ENCODE data around the gene ANO7. TPM values are rescaled to one million over a fixed set of nuclear protein-coding genes. Genes with fewer than 3 reads are reported as not detected.

ANO7 gene
- total RNA-seq, 4 donors from 2014 or later = 0.59 TPM; not detected in 3

- no peak for DNase-seq
- no peak overlapping the region for H3K27ac ChIP-seq
- H3K27me3 ChIP-seq = no peaks in the 10 kb centered on the region
- intact Hi-C loops (cut with DNase I) = no loop called here
- peaks cover 27 to 95% (median 41%) of the 10 kb centered on the region in 3 donors for H3K36me3 ChIP-seq
- H3K4me3 ChIP-seq = no peak overlapping the region
- TF ChIP-seq POLR2A (IDR thresholded peaks at IDR 0.05) = no peak
- no peak for TF ChIP-seq CTCF (IDR thresholded peaks at IDR 0.05)
- H3K4me1 ChIP-seq = peaks cover 0 to 17% (median 2%) of the 10 kb centered on the region in 3 donors
- WGBS, 2 donors = 62 to 63% methylated on average over 3 of the region's 3 CpGs
- H3K9me3 ChIP-seq = no peaks in the 10 kb centered on the region
Measured at GRCh38 chr2:241163601-241164118, 24.8 kb upstream of the ANO7 start.

- H3K9me3 ChIP-seq = peaks cover 0 to 13% (median 7%) of the 10 kb centered on the region in 3 donors
- H3K27me3 ChIP-seq = no peaks in the 10 kb centered on the region
- WGBS, 2 donors = 98% methylated on average over 9 to 12 of the region's 15 CpGs
- H3K4me1 ChIP-seq = peaks cover 0 to 2% (median 0%) of the 10 kb centered on the region in 3 donors
- intact Hi-C loops (cut with DNase I) = no loop called here
- no peak overlapping the region for H3K27ac ChIP-seq
- no peak for DNase-seq
- H3K4me3 ChIP-seq = no peak overlapping the region
- peaks cover 46 to 100% (median 54%) of the 10 kb centered on the region in 3 donors for H3K36me3 ChIP-seq
- no peak for TF ChIP-seq CTCF (IDR thresholded peaks at IDR 0.05)
- TF ChIP-seq POLR2A (IDR thresholded peaks at IDR 0.05) = no peak
Measured at GRCh38 chr2:241168366-241168765, 20.1 kb upstream of the ANO7 start.

- Histone ChIP-seq H3K27me3 (no peaks in the 10 kb centered on the region), H3K36me3 (peaks cover 22 to 98% (median 23%) of the 10 kb centered on the region in 3 donors), H3K4me3 (no peak overlapping the region), H3K4me1 (peaks cover 0 to 5% (median 0%) of the 10 kb centered on the region in 3 donors), H3K9me3 (peaks cover 0 to 13% (median 7%) of the 10 kb centered on the region in 3 donors), H3K27ac (no peak overlapping the region)
- intact Hi-C loops (cut with DNase I) = no loop called here
- no peak for DNase-seq
- TF ChIP-seq POLR2A (IDR thresholded peaks at IDR 0.05) = no peak
- TF ChIP-seq CTCF (IDR thresholded peaks at IDR 0.05) = no peak
- WGBS, 2 donors = 62 to 70% methylated on average over 2 of the region's 2 CpGs
Measured at GRCh38 chr2:241173557-241173956, 14.9 kb upstream of the ANO7 start.

- Histone ChIP-seq H3K36me3 (peaks cover 3 to 96% (median 14%) of the 10 kb centered on the region in 3 donors), H3K4me1 (peaks cover 0 to 5% (median 0%) of the 10 kb centered on the region in 3 donors), H3K27me3 (no peaks in the 10 kb centered on the region), H3K9me3 (no peaks in the 10 kb centered on the region), H3K4me3 (no peak overlapping the region), H3K27ac (no peak overlapping the region)
- intact Hi-C loops (cut with DNase I) = no loop called here
- WGBS, 2 donors = 93 to 95% methylated on average over 7 to 12 of the region's 12 CpGs
- no peak for DNase-seq
- no peak for TF ChIP-seq POLR2A (IDR thresholded peaks at IDR 0.05)
- TF ChIP-seq CTCF (IDR thresholded peaks at IDR 0.05) = no peak
Measured at GRCh38 chr2:241177526-241178334, 10.7 kb upstream of the ANO7 start.

GRCh38 chr2:241178961-241179360 lies 9.5 kb upstream of the ANO7 start:
- H3K27ac ChIP-seq = peak overlapping the region in 1 of 4 donors; percentile 16
- H3K9me3 ChIP-seq = no peaks in the 10 kb centered on the region
- intact Hi-C loops (cut with DNase I) = no loop called here
- H3K27me3 ChIP-seq = no peaks in the 10 kb centered on the region
- H3K4me1 ChIP-seq = no peaks in the 10 kb centered on the region
- TF ChIP-seq POLR2A (IDR thresholded peaks at IDR 0.05) (no peak), CTCF (IDR thresholded peaks at IDR 0.05) (no peak)
- 64 to 80% methylated on average over 4 of the region's 4 CpGs for WGBS, 2 donors
- H3K4me3 ChIP-seq = no peak overlapping the region
- no peak for DNase-seq
- peaks cover 10 to 98% (median 14%) of the 10 kb centered on the region in 3 donors for H3K36me3 ChIP-seq
